Measurements from ENCODE around the gene MEIS1.

The MEIS1 gene

GRCh38 chr2:66430505-66431273 lies 4.2 kb upstream of the MEIS1 start:
- no peaks in the 10 kb centered on the region for H3K9me3 ChIP-seq
- peaks cover 100% of the 10 kb centered on the region for H3K27me3 ChIP-seq
- no peaks in the 10 kb centered on the region for H3K36me3 ChIP-seq
- no peak for TF ChIP-seq CTCF (IDR thresholded peaks at IDR 0.05)
- H3K4me1 ChIP-seq (ENCODE audit: control insufficient read depth in 1 of 2, insufficient read depth in 1 of 2, low read depth in 1 of 2, low read length in 1 of 2), result peaks cover 34 to 40% of the 10 kb centered on the region in 2 experiments
- no peak overlapping the region for H3K4me3 ChIP-seq (ENCODE audit: low read depth in 1 of 2, low read length in 1 of 2)
- H3K27ac ChIP-seq, result no peak overlapping the region

- Histone ChIP-seq H3K27me3 (peaks cover 100% of the 10 kb centered on the region), H3K36me3 (no peaks in the 10 kb centered on the region), H3K4me1 (ENCODE audit: control insufficient read depth in 1 of 2, insufficient read depth in 1 of 2, low read depth in 1 of 2, low read length in 1 of 2) (peaks cover 34 to 35% of the 10 kb centered on the region in 2 experiments), H3K9me3 (no peaks in the 10 kb centered on the region), H3K27ac (no peak overlapping the region), H3K4me3 (ENCODE audit: low read depth in 1 of 2, low read length in 1 of 2) (no peak overlapping the region)
- TF ChIP-seq CTCF (IDR thresholded peaks at IDR 0.05), result no peak
Measured at GRCh38 chr2:66431274-66431642, 3.7 kb upstream of the MEIS1 start.

- Histone ChIP-seq H3K36me3 (no peaks in the 10 kb centered on the region), H3K27ac (no peak overlapping the region), H3K4me1 (ENCODE audit: control insufficient read depth in 1 of 2, insufficient read depth in 1 of 2, low read depth in 1 of 2, low read length in 1 of 2) (peaks cover 34 to 35% of the 10 kb centered on the region in 2 experiments), H3K9me3 (no peaks in the 10 kb centered on the region), H3K4me3 (ENCODE audit: low read depth in 1 of 2, low read length in 1 of 2) (peak overlapping the region in 1 of 2 experiments; percentile 19), H3K27me3 (peaks cover 100% of the 10 kb centered on the region)
- TF ChIP-seq CTCF (IDR thresholded peaks at IDR 0.05), result no peak
Measured at GRCh38 chr2:66431846-66432587, 2.9 kb upstream of the MEIS1 start.

DNA sequence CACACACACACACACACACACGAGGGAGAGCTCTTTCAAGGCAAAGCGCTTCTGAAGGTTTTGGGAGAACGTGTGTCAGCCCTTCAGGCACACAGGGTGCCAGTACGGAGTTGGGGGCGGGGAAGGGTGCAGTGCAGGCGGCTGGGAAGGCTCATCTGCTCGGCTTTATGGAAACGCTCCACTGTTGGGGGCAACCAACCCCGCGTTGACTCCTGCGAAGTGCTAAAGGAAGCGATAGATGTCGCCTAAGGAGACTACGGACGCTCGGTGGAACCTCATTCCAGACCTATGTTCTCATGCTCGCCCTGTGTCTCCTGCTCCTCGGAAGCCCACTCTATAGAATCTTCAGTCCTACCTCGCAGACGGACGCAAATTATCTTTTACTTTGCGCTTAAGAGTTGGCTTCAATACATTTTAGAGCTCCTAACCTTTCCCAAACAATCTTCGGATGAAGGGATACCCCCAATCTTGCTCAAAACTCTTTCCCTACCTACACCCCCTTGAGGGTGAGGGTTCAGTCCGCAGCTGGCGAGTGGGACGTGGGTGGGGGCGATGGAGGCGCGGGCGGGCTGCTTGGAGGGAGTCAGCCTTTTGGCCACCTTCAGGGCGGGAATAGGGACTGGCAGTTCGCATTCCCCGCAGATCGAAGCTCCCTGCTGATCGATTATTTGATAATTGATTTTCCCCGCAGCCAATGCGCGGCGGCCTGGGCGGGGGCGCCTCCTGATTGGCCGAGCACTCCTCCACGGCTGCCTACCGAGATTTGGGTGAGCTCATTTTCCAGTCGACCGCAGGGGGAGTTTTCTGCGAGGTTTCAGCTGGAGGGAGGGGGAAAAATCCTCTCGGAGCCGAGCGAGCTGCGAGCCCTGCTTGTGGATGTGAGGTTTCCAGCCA lies 1.9 kb upstream of the MEIS1 start:
- no peak for TF ChIP-seq CTCF (IDR thresholded peaks at IDR 0.05)
- Histone ChIP-seq H3K36me3 (no peaks in the 10 kb centered on the region), H3K4me1 (ENCODE audit: control insufficient read depth in 1 of 2, insufficient read depth in 1 of 2, low read depth in 1 of 2, low read length in 1 of 2) (peaks cover 34 to 40% of the 10 kb centered on the region in 2 experiments), H3K4me3 (ENCODE audit: low read depth in 1 of 2, low read length in 1 of 2) (peak overlapping the region; percentile 46 to 62), H3K9me3 (no peaks in the 10 kb centered on the region), H3K27ac (no peak overlapping the region), H3K27me3 (peaks cover 100% of the 10 kb centered on the region)

DNA sequence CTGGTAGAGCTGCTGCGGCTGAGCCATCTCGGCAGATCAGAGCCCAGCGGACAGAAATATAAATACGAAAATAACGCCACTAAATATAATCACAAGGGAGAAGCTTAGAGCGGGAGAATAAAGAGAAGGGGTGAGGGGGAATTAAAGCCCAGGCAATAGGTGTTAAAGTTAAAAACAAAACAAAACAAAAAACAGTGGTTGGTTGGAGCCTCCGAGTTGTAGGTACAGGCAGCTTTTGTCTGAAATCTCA lies 1.3 kb upstream of the MEIS1 start:
- no peak for TF ChIP-seq CTCF (IDR thresholded peaks at IDR 0.05)
- H3K27me3 ChIP-seq, result peaks cover 100% of the 10 kb centered on the region
- no peaks in the 10 kb centered on the region for H3K36me3 ChIP-seq
- no peaks in the 10 kb centered on the region for H3K9me3 ChIP-seq
- H3K27ac ChIP-seq, result no peak overlapping the region
- H3K4me3 ChIP-seq (ENCODE audit: low read depth in 1 of 2, low read length in 1 of 2), result peak overlapping the region; percentile 46 to 62
- H3K4me1 ChIP-seq (ENCODE audit: control insufficient read depth in 1 of 2, insufficient read depth in 1 of 2, low read depth in 1 of 2, low read length in 1 of 2), result peaks cover 34 to 40% of the 10 kb centered on the region in 2 experiments
